Measurements from ENCODE around the gene COL13A1.

The COL13A1 gene

GRCh38 chr10:69899727-69900595 lies 98.3 kb downstream of the COL13A1 start:
- Histone ChIP-seq H3K36me3 (ENCODE audit: low read depth) (no peaks in the 10 kb centered on the region), H3K9me3 (ENCODE audit: severe bottlenecking) (no peaks in the 10 kb centered on the region), H3K4me3 (ENCODE audit: severe bottlenecking) (no peak overlapping the region), H3K4me1 (ENCODE audit: insufficient read depth, poor library complexity, severe bottlenecking) (no peaks in the 10 kb centered on the region), H3K27ac (ENCODE audit: poor library complexity, severe bottlenecking) (no peak overlapping the region), H3K27me3 (ENCODE audit: insufficient read depth, poor library complexity, severe bottlenecking) (no peaks in the 10 kb centered on the region)
- ATAC-seq (ENCODE audit: low read depth), result no peak
- TF ChIP-seq, protein P1, sequence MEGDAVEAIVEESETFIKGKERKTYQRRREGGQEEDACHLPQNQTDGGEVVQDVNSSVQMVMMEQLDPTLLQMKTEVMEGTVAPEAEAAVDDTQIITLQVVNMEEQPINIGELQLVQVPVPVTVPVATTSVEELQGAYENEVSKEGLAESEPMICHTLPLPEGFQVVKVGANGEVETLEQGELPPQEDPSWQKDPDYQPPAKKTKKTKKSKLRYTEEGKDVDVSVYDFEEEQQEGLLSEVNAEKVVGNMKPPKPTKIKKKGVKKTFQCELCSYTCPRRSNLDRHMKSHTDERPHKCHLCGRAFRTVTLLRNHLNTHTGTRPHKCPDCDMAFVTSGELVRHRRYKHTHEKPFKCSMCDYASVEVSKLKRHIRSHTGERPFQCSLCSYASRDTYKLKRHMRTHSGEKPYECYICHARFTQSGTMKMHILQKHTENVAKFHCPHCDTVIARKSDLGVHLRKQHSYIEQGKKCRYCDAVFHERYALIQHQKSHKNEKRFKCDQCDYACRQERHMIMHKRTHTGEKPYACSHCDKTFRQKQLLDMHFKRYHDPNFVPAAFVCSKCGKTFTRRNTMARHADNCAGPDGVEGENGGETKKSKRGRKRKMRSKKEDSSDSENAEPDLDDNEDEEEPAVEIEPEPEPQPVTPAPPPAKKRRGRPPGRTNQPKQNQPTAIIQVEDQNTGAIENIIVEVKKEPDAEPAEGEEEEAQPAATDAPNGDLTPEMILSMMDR (IDR thresholded peaks at IDR 0.05; ENCODE audit: poor library complexity, severe bottlenecking), result no peak
- no peak for DNase-seq (ENCODE audit: low spot score)

GRCh38 chr10:69901022-69901421 lies 99.3 kb downstream of the COL13A1 start:
- Histone ChIP-seq H3K4me3 (ENCODE audit: severe bottlenecking) (no peak overlapping the region), H3K27me3 (ENCODE audit: insufficient read depth, poor library complexity, severe bottlenecking) (no peaks in the 10 kb centered on the region), H3K4me1 (ENCODE audit: insufficient read depth, poor library complexity, severe bottlenecking) (no peaks in the 10 kb centered on the region), H3K27ac (ENCODE audit: poor library complexity, severe bottlenecking) (no peak overlapping the region), H3K36me3 (ENCODE audit: low read depth) (no peaks in the 10 kb centered on the region), H3K9me3 (ENCODE audit: severe bottlenecking) (no peaks in the 10 kb centered on the region)
- DNase-seq (ENCODE audit: low spot score) (no peak), ATAC-seq (ENCODE audit: low read depth) (no peak)
- TF ChIP-seq, protein P1 (IDR thresholded peaks at IDR 0.05; ENCODE audit: poor library complexity, severe bottlenecking), result no peak

DNA sequence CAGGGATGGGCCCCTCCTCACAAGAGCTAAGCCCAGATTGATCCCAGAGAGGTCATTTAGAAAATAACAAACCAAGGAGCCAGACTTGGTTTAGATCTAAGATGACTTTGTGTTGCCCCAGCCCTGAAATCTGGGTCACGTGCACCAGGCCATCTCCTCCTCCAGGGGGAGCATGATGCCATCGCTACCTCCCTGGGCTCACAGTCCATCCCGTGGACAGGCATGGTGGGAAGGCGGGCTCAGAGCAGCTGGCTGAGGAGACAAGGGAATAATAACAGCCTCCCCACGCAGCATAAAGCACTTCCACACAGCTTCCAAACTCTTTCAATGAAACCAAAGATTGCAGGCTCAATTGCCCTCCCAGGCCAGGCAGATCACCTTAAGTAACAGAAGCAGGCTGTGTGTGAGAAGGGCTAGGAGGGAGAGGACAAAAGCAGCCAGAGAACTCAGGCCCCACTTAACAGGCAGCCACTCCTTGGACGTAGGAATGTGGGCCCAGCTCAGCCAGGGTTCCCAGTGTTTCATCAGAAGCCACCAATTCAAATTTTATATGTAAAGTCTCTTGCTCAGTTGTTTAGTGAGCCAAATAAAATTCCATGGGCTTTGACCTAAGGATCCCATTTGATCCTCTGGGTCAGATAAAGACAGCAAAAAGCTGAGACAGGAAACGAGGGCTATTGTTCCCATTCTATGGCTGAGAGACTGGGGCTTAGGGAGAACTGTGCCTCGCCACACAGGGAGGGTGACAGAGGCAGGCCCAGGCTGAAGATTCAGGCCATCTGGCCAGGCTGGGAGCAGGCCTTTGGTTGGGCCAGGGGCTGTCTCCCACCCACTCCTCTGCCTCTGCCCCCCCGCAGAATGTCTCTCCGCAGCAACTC lies 100.2 kb downstream of the COL13A1 start:
- ATAC-seq (ENCODE audit: low read depth) (peak; percentile 70; the same call in 2 of the 3 replicates), DNase-seq (ENCODE audit: low spot score) (no peak)
- Histone ChIP-seq H3K36me3 (ENCODE audit: low read depth) (no peaks in the 10 kb centered on the region), H3K27ac (ENCODE audit: poor library complexity, severe bottlenecking) (no peak overlapping the region), H3K27me3 (ENCODE audit: insufficient read depth, poor library complexity, severe bottlenecking) (no peaks in the 10 kb centered on the region), H3K9me3 (ENCODE audit: severe bottlenecking) (no peaks in the 10 kb centered on the region), H3K4me1 (ENCODE audit: insufficient read depth, poor library complexity, severe bottlenecking) (no peaks in the 10 kb centered on the region), H3K4me3 (ENCODE audit: severe bottlenecking) (no peak overlapping the region)
- TF ChIP-seq, protein P1 (IDR thresholded peaks at IDR 0.05; ENCODE audit: poor library complexity, severe bottlenecking), result peak; percentile 47

GRCh38 chr10:69902835-69903535 lies 101.3 kb downstream of the COL13A1 start:
- DNase-seq (ENCODE audit: low spot score) (no peak), ATAC-seq (ENCODE audit: low read depth) (no peak)
- H3K4me1 ChIP-seq (ENCODE audit: insufficient read depth, poor library complexity, severe bottlenecking), result no peaks in the 10 kb centered on the region
- no peak overlapping the region for H3K27ac ChIP-seq (ENCODE audit: poor library complexity, severe bottlenecking)
- TF ChIP-seq, protein P1 (IDR thresholded peaks at IDR 0.05; ENCODE audit: poor library complexity, severe bottlenecking), result no peak
- H3K4me3 ChIP-seq (ENCODE audit: severe bottlenecking), result no peak overlapping the region
- no peaks in the 10 kb centered on the region for H3K27me3 ChIP-seq (ENCODE audit: insufficient read depth, poor library complexity, severe bottlenecking)
- H3K9me3 ChIP-seq (ENCODE audit: severe bottlenecking), result no peaks in the 10 kb centered on the region
- no peaks in the 10 kb centered on the region for H3K36me3 ChIP-seq (ENCODE audit: low read depth)
